OCI-LY7 (cell line): ENCODE data around the gene ANGPTL8. TPM values are rescaled to one million over a fixed set of nuclear protein-coding genes. Genes with fewer than 3 reads are reported as not detected.

Experiments
- BruUV-seq: library from RNA; stranded (reverse); fragments of 400-500 nt; replicated peaks from 2 replicates; lab custom pipeline; 2021; lab: Mats Ljungman, UMichigan
- CTCF ChIA-PET: fragments of 300-600 bp; sonication (Branson Sonifier 250); formaldehyde crosslinking; loops from one replicate; lab custom pipeline; 2022; ENCODE audit warnings: antibody characterized with exemption; ENCODE audit not compliant: unreplicated experiment; lab: Charles Lee
- POLR2A ChIA-PET: fragments of 300-600 bp; sonication (Branson Sonifier 250); formaldehyde crosslinking; loops from one replicate; lab custom pipeline; 2022; ENCODE audit warnings: antibody characterized with exemption; lab: Charles Lee
- DNase-seq: peaks from one replicate; pipeline ENCODE4 v3.0.0-alpha.2; 2015; ENCODE audit warnings: low spot score
- H2AFZ ChIP-seq: fragments of 200-600 bp; sonication (generic), shearing (Covaris generic); 2 replicates; pipeline ENCODE4 v1.6.1; 2014; ENCODE audit warnings: mild to moderate bottlenecking, antibody characterized with exemption, low read length, moderate library complexity
- H3K27ac ChIP-seq: fragments of 200-600 bp; sonication (generic); 2 replicates; pipeline ENCODE4 v1.5.1; 2014; ENCODE audit warnings: mixed run types, low read depth, mild to moderate bottlenecking, moderate library complexity, low read length, inconsistent platforms; ENCODE audit not compliant: poor library complexity, severe bottlenecking
- H3K36me3 ChIP-seq: fragments of 200-600 bp; sonication (generic); 2 replicates; pipeline ENCODE4 v1.6.1; 2014; ENCODE audit warnings: mild to moderate bottlenecking, antibody characterized with exemption, low read length, moderate library complexity, mixed read lengths; ENCODE audit not compliant: insufficient read depth
- H3K4me1 ChIP-seq: fragments of 200-600 bp; sonication (generic); 2 replicates; pipeline ENCODE4 v1.5.1; 2014; ENCODE audit warnings: mild to moderate bottlenecking, low read length; ENCODE audit not compliant: insufficient read depth, poor library complexity, severe bottlenecking
- H3K4me2 ChIP-seq: fragments of 200-600 bp; sonication (generic); 2 replicates; pipeline ENCODE4 v1.6.1; 2014; ENCODE audit warnings: mild to moderate bottlenecking, low read length
- H3K4me3 ChIP-seq: fragments of 200-600 bp; sonication (generic); 2 replicates; pipeline ENCODE4 v1.5.1; 2014; ENCODE audit warnings: mild to moderate bottlenecking, low read depth, low read length; ENCODE audit not compliant: poor library complexity, severe bottlenecking
- H3K79me2 ChIP-seq: fragments of 200-600 bp; sonication (generic); 2 replicates; pipeline ENCODE4 v1.6.1; 2016; ENCODE audit warnings: low read depth, mild to moderate bottlenecking, low read length, moderate library complexity, mixed read lengths; ENCODE audit not compliant: insufficient read depth
- H3K9me2 ChIP-seq: fragments of 200-600 bp; sonication (generic); 2 replicates; pipeline ENCODE4 v1.6.1; 2016; ENCODE audit warnings: mild to moderate bottlenecking, low read length, mixed read lengths; ENCODE audit not compliant: insufficient read depth
- H3K9me3 ChIP-seq: fragments of 200-600 bp; sonication (generic); 2 replicates; pipeline ENCODE4 v1.6.1; 2014; ENCODE audit warnings: mild to moderate bottlenecking, mixed run types, low read length, mixed read lengths
- H4K20me1 ChIP-seq: fragments of 200-600 bp; sonication (generic); 2 replicates; pipeline ENCODE4 v1.6.1; 2014; ENCODE audit warnings: mild to moderate bottlenecking, antibody characterized with exemption, low read length, moderate library complexity, mixed read lengths; ENCODE audit not compliant: insufficient read depth
- EZH2phosphoT487 ChIP-seq: fragments of 200-600 bp; sonication (generic); IDR thresholded peaks from 2 replicates; pipeline ENCODE4 v1.6.1; 2018; ENCODE audit warnings: low read depth, borderline replicate concordance, mild to moderate bottlenecking, mixed run types, antibody characterized with exemption, low read length, moderate library complexity, mixed read lengths
- intact Hi-C: fragments of 100-400 bp; cut with micrococcal nuclease; formaldehyde crosslinking; loops from one replicate; pipeline ENCODE4 v1.10.0; 2022; ENCODE audit not compliant: unreplicated experiment
- total RNA-seq, 2 experiments: library from RNA; depleted of rRNA in 1 of 2; stranded (reverse); fragments of >200 nt in 1 of 2; shearing (Covaris generic) in 1 of 2; gene quantifications; 2 replicates each; pipeline ENCODE4 v1.2.3, GENCODE V29; 2014 to 2022
- TF ChIP-seq, protein P1 (sequence below): fragments of 200-600 bp; sonication (generic); conservative IDR thresholded peaks from 2 replicates; pipeline ENCODE4 v1.5.1; 2014; ENCODE audit warnings: mild to moderate bottlenecking, antibody characterized with exemption, low read length, moderate library complexity, mixed read lengths

ANGPTL8 gene
- total RNA-seq, 2 experiments from 2014 or later: not detected

- CTCF ChIA-PET: no interaction called here
- no peak for DNase-seq
Measured at GRCh38 chr19:11198175-11198534, 41.3 kb upstream of the ANGPTL8 start.

DNA sequence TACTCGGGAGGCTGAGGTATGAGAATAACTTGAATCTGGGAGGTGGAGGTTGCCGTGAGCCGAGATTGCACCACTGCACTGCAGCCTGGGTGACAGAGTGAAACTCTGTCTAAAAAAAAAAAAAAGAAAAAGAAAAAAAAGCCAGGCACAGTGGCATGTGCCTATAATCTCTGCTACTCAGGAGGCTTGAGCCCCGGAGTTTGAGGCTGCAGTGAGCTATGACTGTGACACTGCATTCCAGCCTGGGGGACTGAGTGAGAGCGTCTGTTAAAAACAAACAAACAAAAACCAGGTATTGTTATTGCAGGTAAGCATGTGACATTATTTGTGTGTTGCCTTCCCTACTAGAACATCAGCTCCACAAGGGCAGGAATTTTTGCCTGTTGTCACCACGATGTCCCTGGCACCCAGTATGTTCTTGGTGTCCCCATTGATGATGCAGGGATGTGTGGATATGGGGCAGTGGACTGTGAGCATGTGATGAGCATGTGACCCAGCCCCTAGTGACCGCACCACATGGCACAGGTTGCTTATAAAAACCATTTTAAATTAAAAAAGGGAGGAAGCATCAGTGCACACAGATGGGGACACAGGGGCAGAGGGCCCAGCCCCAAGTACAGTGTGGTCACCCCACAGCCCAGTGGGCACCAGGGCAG lies 40.5 kb upstream of the ANGPTL8 start:
- Histone ChIP-seq H3K4me3 (no peak overlapping the region), H3K27ac (no peak overlapping the region), H3K9me3 (no peaks in the 10 kb centered on the region), H3K4me1 (peaks cover 48% of the 10 kb centered on the region), H3K36me3 (peaks cover 17% of the 10 kb centered on the region), H3K4me2 (0 out of 2 replicates have a peak overlapping the region, but pooled peaks have one; percentile 4), H2AFZ (no peak overlapping the region), H3K9me2 (no peaks in the 10 kb centered on the region), H3K79me2 (peaks cover 30% of the 10 kb centered on the region), H4K20me1 (no peaks in the 10 kb centered on the region)
- CTCF ChIA-PET: interaction anchor here (0.6 kb wide), 1 partner anchor 21 kb away, joined by 3 read pairs; no protein-coding TSS in a partner anchor
- TF ChIP-seq, protein P1, sequence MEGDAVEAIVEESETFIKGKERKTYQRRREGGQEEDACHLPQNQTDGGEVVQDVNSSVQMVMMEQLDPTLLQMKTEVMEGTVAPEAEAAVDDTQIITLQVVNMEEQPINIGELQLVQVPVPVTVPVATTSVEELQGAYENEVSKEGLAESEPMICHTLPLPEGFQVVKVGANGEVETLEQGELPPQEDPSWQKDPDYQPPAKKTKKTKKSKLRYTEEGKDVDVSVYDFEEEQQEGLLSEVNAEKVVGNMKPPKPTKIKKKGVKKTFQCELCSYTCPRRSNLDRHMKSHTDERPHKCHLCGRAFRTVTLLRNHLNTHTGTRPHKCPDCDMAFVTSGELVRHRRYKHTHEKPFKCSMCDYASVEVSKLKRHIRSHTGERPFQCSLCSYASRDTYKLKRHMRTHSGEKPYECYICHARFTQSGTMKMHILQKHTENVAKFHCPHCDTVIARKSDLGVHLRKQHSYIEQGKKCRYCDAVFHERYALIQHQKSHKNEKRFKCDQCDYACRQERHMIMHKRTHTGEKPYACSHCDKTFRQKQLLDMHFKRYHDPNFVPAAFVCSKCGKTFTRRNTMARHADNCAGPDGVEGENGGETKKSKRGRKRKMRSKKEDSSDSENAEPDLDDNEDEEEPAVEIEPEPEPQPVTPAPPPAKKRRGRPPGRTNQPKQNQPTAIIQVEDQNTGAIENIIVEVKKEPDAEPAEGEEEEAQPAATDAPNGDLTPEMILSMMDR: no peak
- no peak for DNase-seq
- BruUV-seq: no TSS peak
- intact Hi-C loops: loop anchor here (10.0 kb wide), 2 partner anchors 224 to 544 kb away; partner anchors contain the start of gene ILF3
- POLR2A ChIA-PET: no interaction called here

More at GRCh38 chr19:11198175-11198534, 41.3 kb upstream of the ANGPTL8 start:
- Histone ChIP-seq H4K20me1 (no peaks in the 10 kb centered on the region), H3K36me3 (peaks cover 25% of the 10 kb centered on the region), H3K27ac (peak overlapping the region; percentile 95), H3K9me3 (no peaks in the 10 kb centered on the region), H3K4me2 (peak overlapping the region; percentile 99), H2AFZ (peak overlapping the region; percentile 5; the same call in 1 of the 2 replicates), H3K79me2 (peaks cover 31% of the 10 kb centered on the region), H3K4me3 (peak overlapping the region; percentile 97), H3K9me2 (no peaks in the 10 kb centered on the region), H3K4me1 (peaks cover 48% of the 10 kb centered on the region)
- intact Hi-C loops: loop anchor here (10.0 kb wide), 2 partner anchors 223 to 543 kb away; partner anchors contain the start of gene ILF3
- no TSS peak for BruUV-seq
- POLR2A ChIA-PET: no interaction called here
- no peak for TF ChIP-seq EZH2phosphoT487

DNA sequence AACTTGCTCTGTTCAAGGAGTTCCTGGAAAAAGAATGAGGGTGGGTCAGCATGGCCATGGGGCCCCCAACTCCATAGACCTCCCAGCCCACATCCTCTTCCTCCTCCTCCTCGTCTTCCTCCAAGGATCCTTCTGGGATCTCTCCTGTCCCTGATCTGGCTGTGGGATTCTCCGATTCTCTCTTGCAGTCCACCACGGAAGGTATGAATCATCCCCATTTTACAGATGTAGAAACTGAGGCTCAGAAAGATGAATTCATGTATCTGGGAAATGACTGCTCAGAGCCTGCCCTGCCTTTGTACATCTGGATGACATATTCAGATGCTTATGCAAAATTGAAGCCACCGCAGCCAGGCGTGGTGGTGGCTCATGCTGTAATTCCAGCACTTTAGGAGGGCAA lies 39.9 kb upstream of the ANGPTL8 start:
- POLR2A ChIA-PET: no interaction called here
- Histone ChIP-seq H4K20me1 (no peaks in the 10 kb centered on the region), H3K79me2 (peaks cover 24% of the 10 kb centered on the region), H3K36me3 (peaks cover 11% of the 10 kb centered on the region), H3K4me3 (no peak overlapping the region), H3K4me2 (0 out of 2 replicates have a peak overlapping the region, but pooled peaks have one; percentile 4), H3K27ac (no peak overlapping the region), H3K9me3 (no peaks in the 10 kb centered on the region), H3K4me1 (peaks cover 47% of the 10 kb centered on the region), H2AFZ (no peak overlapping the region), H3K9me2 (no peaks in the 10 kb centered on the region)
- CTCF ChIA-PET: no interaction called here
- BruUV-seq: no TSS peak
- no peak for DNase-seq
- intact Hi-C loops: loop anchor here (10.0 kb wide), 2 partner anchors 225 to 545 kb away; partner anchors contain the start of gene ILF3
- TF ChIP-seq, protein P1: no peak
- no peak for TF ChIP-seq EZH2phosphoT487
